DLD1 (cell line): ENCODE measurements around the gene RANBP10.

ENCODE experiments used
- in situ Hi-C: cut with HindIII; loops from 2 replicates; pipeline ENCODE4 v1.10.0; 2017; ENCODE audit warnings: low sequenced_read_pairs

The RANBP10 gene

DNA sequence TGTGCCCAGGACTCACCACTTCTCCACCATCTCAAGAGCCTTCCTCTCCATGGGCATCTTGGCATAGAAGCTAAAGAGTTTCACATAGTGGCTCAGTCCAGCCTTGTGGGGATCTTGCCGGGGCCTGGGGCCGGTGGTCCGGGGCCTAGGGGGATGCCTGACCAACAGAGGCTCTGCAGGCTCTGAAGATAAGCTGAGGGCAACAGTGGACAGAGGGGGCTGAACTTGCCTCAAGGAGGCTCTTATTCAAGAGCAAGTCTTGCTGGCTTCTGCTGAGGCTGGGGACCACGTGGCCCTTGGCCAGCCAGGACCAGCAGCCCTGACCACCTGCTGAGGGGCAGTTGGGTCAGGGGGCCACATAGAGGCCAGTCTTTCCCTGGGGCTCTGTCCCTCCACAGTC lies 22.3 kb upstream of the RANBP10 start:
- in situ Hi-C loops, result no loop called here

DNA sequence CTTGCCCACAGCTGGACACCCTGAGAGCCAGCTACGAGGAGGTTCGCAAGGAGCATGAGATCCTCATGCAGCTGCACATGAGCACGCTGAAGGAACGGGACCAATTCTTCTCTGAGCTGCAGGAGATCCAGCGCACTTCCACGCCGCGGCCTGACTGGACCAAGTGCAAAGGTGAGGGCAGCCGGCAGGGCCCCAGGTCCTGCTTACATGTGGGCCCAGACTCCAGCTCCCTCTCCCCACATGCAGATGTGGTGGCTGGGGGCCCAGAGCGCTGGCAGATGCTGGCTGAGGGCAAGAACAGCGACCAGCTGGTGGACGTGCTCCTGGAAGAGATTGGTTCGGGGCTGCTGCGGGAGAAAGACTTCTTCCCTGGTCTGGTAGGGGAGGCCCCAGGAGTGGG lies 19.5 kb upstream of the RANBP10 start:
- in situ Hi-C loops, result no loop called here

DNA sequence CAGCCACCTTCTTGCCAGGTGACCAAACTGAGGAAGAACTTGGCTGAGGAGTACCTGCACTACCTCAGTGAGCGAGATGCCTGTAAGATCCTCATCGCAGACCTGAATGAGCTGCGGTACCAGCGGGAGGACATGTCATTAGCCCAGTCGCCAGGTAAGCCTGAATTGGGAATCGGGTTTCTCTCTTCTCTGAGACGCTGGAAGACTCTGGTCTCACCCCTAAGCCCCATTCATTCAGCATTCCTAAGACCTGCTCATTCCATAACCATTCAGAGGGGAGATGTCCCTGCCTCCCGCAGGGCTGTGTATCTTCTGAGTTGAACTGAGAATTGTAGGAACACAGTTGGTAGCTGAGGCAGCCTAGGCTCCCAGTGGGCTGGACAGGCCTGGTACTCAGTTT lies 18.8 kb upstream of the RANBP10 start:
- in situ Hi-C loops, result no loop called here

DNA sequence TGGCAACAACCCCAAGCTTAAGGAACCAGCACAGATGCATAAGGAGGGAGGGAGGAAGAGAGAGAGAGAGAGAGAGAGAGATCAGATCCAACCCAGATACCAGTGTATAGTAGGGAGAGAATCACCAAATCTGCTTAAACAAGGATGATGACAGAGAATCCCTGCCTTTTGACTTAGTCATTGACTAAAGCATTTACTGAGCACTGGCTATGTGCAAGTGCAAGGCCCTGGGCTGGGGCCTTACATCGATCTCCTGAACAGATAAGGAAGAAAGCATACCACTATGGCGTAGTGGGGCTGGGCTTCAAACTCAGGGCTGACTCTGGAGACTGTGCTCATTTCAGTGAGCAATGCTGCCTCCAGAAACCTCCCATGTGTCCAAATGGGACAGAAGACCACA lies 16.2 kb upstream of the RANBP10 start:
- in situ Hi-C loops, result loop anchor here (5.0 kb wide), 1 partner anchor 105 kb away; the partner anchor contains the start of gene GFOD2

DNA sequence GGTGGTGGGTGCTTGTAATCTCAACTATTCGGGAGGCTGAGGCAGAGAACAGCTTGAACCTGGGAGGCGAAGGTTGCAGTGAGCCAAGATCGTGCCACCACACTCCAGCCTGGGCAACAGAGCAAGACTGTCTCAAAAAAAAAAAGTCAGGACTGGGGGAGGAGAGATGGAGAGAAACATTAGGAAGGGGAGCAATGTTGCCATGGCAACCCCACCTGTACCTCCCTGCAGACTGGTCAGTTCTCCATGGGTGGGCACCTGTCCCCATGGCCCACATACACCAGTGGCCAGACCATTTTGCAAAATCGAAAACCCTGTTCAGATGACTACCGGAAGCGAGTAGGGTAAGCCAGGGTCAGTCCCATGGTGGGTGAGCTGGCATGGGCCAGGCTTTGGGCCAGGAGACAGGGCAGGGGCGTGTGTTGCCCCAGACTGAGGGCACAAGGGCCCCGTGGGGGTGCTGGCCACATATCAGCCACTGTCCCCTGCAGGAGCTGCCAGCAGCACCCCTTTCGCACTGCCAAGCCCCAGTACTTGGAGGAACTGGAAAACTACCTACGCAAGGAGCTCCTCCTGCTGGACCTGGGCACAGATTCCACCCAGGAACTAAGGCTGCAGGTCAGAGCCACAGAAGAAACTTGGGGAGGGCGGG lies 14.4 kb upstream of the RANBP10 start:
- in situ Hi-C loops, result loop anchor here (5.0 kb wide), 1 partner anchor 103 kb away; the partner anchor contains the start of gene GFOD2

DNA sequence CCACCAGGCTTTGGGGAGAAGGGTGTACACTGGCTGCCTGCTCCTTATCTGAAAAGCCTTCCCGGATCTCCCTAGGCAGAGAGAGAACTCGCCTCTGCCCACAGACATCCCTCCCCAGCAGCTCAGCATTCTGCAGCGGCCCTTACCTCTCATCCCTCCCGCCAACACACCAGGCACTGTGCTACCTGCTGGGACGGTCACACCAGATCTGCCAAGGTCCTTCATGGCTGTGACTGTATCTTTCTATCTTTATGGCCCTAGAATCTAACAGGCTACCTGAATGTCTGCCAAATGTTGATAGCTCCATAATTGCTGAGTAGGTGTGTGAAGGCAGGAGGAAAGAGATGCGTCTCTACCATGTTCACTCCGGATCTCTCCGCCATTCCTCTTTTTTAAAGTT lies 8.2 kb upstream of the RANBP10 start:
- in situ Hi-C loops, result no loop called here

DNA sequence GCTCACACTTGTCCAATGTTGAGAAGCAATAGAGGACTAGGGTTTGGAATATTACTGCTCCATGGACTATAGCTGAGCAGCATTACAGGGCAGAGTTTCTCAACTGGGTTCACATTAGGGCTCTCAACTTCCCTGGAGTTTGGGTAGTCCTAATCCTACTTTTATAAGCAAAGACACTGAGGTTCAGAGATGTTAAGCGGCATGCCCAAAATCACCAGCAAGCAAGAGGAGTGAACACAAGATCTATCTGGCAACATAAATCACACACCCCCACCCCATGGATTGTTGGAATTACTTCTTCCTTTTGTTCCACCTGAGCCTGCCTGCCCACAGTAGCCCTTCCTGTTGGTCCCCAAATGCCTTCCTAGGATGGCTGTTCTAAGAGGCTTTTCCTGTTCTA lies 5.5 kb upstream of the RANBP10 start:
- in situ Hi-C loops, result no loop called here

DNA sequence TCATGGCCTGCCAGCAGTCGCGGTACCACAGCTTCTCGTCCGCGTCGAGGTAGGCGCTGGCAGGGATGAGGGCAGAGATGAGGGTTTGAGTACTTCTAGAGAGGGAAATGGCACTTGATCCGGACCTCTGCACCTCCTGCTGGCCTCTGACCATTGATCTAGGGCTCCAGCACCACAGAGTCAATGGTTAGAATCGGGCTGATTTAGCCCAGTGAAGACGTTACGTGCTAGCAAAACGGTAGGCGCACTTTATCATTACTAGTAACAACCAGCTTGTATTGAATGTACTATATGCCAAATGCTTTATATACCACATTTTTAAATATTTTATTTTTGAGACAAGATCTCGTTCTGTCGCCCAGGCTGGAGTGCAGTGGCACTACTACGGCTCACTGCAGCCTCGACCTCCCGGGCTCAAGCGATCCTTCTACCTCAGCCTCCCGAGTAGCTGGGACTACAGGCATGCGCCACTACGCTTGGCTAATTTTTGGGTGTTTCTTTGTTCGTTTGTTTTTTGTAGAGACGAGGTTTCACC lies 855 bp upstream of the RANBP10 start:
- in situ Hi-C loops, result no loop called here

DNA sequence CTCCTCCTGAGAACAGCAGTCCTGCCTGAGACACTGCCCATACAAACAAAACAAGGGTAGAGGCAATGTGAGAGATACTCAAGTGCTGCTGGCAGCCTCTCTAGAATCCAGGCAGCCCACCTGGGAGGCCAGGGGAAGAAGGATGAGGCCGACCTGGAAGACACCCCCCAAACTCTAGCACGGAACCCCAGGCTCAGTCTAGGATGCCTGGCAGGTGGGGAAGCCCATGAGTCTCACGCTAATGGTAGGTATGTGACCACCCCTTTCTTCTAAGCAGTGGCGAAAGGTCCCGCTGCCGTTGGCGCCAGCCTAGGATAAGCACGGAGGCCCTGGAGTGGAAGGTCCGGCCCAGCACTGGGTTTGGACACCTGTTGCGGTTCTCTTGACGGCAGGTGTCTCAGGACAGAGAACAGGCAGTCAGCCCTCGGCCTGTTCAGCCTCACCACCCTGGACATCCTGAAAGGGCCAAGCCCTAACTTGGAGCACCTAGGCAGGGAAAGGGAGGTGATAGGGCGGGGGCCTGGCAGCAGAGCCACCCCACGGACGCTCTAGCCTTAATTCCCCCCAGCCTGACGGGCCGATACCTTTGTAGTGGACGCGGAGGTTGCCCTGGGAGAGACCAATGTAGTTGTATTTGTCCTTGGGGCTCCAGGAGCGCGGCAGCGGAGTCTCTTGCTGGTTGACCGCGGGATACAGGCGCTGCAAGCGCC lies 487 bp downstream of the RANBP10 start:
- in situ Hi-C loops, result no loop called here

DNA sequence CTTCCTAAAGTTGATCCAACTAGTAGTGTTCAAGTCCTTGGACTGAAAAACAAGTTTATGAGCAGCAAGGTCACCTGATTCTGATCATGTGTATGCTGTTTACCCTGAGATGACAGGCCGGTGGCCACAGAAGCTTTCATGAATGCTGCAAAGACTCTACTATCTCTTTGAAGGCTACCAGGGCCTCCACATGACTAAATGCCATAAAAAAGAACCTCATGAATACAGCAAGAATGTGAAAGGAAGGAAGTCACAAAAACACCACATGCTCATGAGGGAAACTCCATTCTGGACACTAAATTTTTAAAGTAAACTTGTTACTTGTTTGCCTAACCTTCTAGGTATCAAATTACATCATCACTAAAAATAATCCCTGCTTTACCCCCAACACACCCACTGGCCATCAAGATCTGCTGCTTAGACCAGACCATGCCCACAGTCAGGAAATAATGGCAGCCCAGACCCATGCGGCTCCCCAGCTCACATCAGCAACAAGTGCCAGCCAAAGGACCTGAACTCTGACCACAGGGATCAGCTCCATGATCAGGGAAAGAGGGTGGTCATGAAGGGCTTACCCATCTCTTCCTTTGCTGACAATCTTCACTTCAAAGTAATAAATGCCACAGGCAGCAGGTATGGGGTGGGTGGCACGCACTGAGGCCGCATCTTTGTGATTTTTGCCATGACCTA lies 1.4 kb downstream of the RANBP10 start:
- in situ Hi-C loops, result no loop called here

DNA sequence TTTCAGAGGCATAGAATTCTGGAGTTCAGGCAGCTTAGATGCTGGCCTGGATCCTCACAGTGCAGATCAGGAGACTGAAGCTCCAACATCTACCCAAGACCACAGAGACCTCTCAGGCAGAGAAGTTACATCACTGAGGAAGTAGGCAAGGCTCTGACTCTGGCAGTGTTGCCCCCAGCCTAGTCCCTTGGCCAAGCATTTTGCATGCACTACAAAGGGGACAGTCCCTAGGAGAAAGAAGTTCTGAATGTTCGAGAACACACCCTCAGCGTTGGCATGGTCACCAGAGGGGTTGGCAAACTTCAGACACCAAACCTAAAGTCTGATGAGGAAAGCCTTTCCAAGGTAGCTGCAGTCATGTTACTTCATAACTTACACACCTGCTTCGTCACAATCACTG lies 2.5 kb downstream of the RANBP10 start:
- in situ Hi-C loops, result no loop called here

DNA sequence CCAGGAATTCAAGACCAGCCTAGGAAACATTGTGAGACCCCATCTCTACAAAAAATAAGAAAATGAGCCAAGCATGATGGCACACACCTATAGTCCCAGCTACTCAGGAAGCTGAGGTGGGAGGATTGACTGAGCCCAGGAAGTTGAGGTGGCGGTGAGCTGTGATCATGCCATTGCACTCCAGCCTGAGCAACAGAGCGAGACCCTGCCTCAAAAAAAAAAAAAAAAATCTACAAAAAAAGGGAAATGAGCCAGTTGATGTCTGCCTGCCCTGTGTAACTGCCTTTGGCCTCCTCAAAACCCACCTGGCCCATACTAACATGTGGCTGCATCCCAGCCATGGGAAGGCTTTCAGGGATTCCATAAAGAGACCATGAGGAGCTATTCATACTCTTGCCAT lies 4.5 kb downstream of the RANBP10 start:
- in situ Hi-C loops, result no loop called here

DNA sequence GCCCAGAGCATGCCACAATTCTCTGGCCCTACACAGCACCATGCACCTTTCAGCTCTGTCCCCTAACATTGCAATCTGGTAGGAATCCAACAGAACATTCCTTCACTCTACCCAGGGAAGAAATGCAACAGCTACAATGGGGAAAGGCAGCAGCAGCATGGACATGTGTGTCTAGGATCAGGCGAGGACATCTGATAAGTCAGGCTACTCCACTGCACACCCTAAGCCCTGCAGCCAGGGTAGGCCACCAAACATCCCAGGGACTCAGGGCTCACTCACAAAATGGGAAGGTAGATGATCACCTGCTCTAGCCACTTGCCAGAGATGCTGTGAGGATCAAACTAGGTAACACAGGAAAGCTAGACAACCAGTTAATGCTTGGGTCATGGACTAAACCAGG lies 5.1 kb downstream of the RANBP10 start:
- in situ Hi-C loops, result no loop called here

DNA sequence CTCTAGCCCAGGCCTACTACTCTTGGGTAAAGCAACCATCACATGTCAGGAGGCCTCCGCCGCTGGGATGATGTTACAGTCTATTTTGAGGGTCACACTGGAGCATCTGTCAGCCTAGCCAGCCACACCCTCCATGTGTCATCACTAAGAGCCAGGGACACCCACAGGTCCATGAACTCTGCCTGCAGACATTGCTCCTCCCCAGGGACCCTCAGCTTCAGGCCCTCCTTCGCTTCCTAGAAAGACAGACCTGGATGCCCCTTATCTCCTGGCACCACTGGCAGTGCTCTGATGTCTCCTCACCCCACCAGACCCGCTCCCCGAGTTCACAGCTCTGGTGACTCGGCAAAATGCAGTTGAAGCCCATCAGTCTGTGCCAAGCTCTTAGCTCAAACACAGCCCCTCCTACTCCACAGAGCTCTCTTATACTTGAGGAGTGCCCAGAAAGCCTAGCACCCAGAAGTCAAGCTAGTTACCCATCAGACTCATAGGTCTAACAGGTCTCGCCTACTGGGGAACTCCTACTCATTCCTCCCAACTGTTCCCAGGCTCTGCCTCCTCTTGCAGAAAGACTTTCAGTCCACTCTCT lies 5.9 kb downstream of the RANBP10 start:
- in situ Hi-C loops, result no loop called here

DNA sequence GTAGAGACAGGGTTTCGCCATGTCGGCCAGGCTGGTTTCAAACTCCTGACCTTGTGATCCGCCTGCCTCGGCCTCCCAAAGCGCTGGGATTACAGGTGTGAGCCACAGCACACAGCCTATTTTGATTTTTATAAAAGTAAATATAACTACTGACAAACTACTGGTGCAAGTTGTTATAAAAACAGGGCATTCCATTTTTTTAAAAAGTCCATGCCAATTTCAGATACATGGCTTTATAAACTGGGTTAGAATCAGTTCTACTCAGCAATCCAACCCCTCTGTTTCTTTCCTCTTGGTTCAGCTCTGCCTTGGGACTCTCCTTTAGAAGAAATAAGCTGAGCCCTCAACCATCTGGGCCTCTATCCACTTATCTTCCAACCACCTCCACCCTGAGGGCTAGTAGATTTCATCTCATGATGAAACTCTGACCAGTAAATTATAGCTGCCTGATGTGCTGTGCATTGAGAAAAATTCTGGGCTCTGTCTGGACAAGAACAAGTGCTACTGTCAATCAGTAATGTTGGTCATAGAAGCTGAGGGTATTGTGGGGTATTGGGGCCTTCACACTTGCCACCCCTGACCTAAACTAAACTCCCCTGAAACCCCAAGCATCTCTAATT lies 10.2 kb downstream of the RANBP10 start:
- in situ Hi-C loops, result no loop called here

DNA sequence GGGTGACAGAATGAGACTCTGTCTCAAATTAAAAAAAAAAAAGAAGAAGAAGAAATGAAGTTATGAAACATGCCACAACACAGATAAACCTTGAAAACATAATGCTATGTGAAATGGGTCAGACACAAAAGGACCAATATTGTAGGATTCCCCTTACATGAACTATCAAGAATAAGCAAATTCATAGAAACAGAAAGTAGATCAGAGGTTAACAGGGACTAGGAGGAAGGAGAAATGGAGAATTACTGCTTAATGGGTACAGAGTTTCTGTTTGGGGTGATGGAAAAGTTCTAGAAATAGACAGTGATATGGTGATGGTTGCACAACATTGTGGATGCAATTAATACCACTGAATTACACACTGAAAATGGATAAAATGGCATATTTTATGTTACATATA lies 16.3 kb downstream of the RANBP10 start:
- in situ Hi-C loops, result no loop called here

DNA sequence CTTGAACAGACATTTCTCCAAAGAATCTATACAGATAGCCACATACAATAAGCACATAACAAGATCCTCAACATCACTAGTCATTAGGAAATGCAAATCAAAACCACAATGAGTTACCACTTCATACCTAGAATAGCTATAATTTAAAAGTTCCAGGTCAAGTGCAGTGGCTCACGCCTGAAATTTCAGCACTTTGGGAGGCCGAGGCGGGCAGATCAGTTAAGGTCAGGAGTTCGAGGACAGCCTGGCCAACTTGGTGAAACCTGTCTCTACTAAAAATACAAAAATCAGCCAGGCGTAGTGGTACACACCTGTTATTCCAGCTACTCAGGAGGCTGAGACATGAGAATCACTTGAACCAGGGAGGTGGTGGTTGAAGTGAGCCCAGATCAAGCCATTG lies 19.9 kb downstream of the RANBP10 start:
- in situ Hi-C loops, result no loop called here

DNA sequence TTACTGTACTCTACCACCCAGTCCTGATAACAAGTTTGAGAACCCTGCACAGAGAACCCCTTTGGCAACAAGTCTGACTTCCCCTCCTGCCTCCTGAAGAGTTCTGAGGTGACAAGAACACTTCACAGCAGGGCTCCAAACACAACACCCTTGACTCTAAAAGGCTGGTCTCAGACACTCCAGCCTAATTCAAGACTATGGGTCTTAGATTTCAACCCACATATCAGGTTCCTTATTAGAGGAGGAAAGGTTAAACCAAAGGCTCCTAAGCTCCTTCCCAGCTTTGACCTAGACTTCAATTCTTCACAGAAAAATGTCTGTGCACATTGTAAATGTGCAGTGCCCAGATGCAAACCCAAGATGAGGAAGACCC lies 23.0 kb downstream of the RANBP10 start:
- in situ Hi-C loops, result no loop called here

DNA sequence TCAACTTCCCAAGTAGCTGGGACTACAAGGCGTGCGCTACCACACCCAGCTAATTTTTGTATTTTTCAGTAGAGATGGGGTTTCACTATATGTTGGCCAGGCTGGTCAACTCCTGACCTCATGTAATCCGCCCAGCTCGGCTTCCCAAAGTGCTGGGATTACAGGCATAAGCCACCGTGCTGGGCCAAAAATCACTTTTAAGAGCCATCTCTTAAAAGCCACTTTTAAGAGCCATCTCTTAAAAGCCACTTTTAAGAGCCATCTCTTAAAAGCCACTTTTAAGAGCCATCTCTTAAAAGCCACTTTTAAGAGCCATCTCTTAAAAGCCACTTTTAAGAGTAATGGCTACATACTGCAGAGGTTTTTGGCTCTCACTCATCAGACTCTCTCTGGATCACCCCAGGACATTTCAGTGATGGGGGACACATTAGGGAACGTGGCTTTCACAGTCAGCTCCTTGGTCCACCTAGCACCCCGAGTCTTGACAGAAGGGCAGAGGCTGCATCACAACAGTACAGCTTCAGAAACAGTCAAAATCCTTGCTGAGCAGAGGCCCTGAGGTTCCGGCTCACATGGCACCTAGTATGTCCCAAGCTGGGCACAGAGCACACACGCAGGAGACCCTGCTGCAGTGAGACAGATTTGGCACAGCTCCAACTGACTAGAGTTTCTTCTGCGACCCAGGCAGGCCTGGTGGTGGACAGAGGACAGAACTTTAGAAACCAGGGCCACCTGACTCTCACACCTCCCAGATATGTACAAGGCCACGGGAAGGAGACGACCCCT lies 23.6 kb downstream of the RANBP10 start:
- in situ Hi-C loops, result no loop called here

DNA sequence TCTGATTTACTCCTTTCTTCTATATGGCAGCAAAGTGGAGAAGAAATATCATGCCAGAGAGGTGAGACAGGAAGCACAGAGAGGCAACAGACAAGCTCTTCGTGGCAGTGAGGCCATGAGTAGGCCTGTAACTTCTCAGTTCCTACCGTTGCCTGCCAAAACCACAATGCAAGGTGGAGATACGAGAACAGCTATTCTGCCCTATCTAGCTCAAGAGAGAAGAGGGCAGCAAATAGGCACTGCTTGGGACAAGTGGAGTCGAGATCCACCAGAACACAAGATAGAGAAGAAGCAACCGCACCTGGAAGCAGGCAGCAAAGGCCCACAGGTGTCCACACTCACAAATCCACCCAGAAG lies 24.8 kb downstream of the RANBP10 start:
- in situ Hi-C loops, result no loop called here
